K562 (cell line): Measurements from ENCODE around the gene DOCK1. TPM values are rescaled to one million over a fixed set of nuclear protein-coding genes. Genes with fewer than 3 reads are reported as not detected.

Experiments
- ATAC-seq: fragments of 200-7000 bp; cut with Tn5 transposase; 3 replicates; pipeline ENCODE4 v1.9.1; 2020; ENCODE audit warnings: moderate library complexity
- BruUV-seq: library from RNA; stranded (reverse); fragments of 400-500 nt; replicated peaks from 2 replicates; lab custom pipeline; 2021; lab: Mats Ljungman, UMichigan
- CTCF ChIA-PET: fragments of 300-600 bp; formaldehyde crosslinking; extraction: SDS; loops from one replicate; lab custom pipeline; 2021; ENCODE audit warnings: low intra/inter-chr PET ratio; lab: Yijun Ruan, JAX
- POLR2A ChIA-PET: fragments of 300-600, 350-650 bp; sonication (Branson Sonifier 250); formaldehyde crosslinking; extraction: SDS; loops from one replicate; lab custom pipeline; 2021; ENCODE audit warnings: antibody characterized with exemption, inconsistent platforms; lab: Yijun Ruan, JAX
- DNase-seq, 4 experiments: peaks; one replicate each; pipeline versions ENCODE4 v3.0.0 to v3.0.0-alpha.2; 2011 to 2018; ENCODE audit warnings: low spot score in 3 of 4, mixed read lengths in 3 of 4; ENCODE audit errors: extremely low read depth in 1 of 4
- FAIRE-seq: peaks from 2 replicates; lab custom pipeline; 2011; peaks lifted over from hg19 to GRCh38; lab: Jason Lieb, UNC
- H2AFZ ChIP-seq: 2 replicates; pipeline ENCODE4 v1.6.0; 2011; ENCODE audit warnings: low read depth, low read length, control low read depth, inconsistent platforms
- H3K27ac ChIP-seq: fragments of 200-600 bp; 3 replicates; pipeline ENCODE4 v1.8.0; 2011; ENCODE audit warnings: low read depth, mild to moderate bottlenecking, control low read depth, inconsistent platforms, low read length, moderate library complexity, mixed read lengths; ENCODE audit errors: extremely low read depth
- H3K27me3 ChIP-seq, 2 experiments: fragments of 300-600 bp in 1 of 2; 2 replicates in 1 of 2; 3 replicates in 1 of 2; pipeline versions ENCODE4 v1.6.0 to v1.8.0; 2011; ENCODE audit warnings: inconsistent platforms in 2 of 2, low read length in 2 of 2, mild to moderate bottlenecking in 1 of 2, mixed read lengths in 1 of 2, moderate library complexity in 1 of 2; ENCODE audit not compliant: control insufficient read depth in 2 of 2, insufficient read depth in 2 of 2
- H3K36me3 ChIP-seq: fragments of 300-600 bp; 3 replicates; pipeline ENCODE4 v1.8.0; 2011; ENCODE audit warnings: mild to moderate bottlenecking, low read length, inconsistent platforms; ENCODE audit not compliant: control insufficient read depth, insufficient read depth
- H3K4me1 ChIP-seq, 2 experiments: fragments of 200-600 bp in 1 of 2; replicated peaks in 1 of 2; 2 replicates in 1 of 2; 3 replicates in 1 of 2; pipeline versions ENCODE4 v1.5.1 to v1.8.0; 2011; ENCODE audit warnings: inconsistent platforms in 2 of 2, low read length in 2 of 2, mild to moderate bottlenecking in 1 of 2, mixed read lengths in 1 of 2, moderate library complexity in 1 of 2; ENCODE audit not compliant: control insufficient read depth in 2 of 2, insufficient read depth in 2 of 2
- H3K4me2 ChIP-seq: 2 replicates; pipeline ENCODE4 v1.6.1; 2011; ENCODE audit warnings: low read length, control low read depth, inconsistent platforms, mixed read lengths; ENCODE audit not compliant: insufficient read depth
- H3K4me3 ChIP-seq: fragments of 200-600 bp; sonication (generic), shearing (Covaris generic); 2 replicates; pipeline ENCODE4 v1.5.1; 2016; ENCODE audit warnings: control low read depth, inconsistent platforms
- H3K79me2 ChIP-seq: fragments of 200-600 bp; 3 replicates; pipeline ENCODE4 v1.8.0; 2011; ENCODE audit warnings: low read length, inconsistent platforms; ENCODE audit not compliant: control insufficient read depth, insufficient read depth
- H3K9ac ChIP-seq, 2 experiments: 2 replicates each; pipeline versions ENCODE4 v1.6.0 to v1.6.1; 2011; ENCODE audit warnings: low read depth in 2 of 2, low read length in 2 of 2, control low read depth in 1 of 2, inconsistent platforms in 1 of 2, mild to moderate bottlenecking in 1 of 2, mixed read lengths in 1 of 2; ENCODE audit not compliant: insufficient read depth in 1 of 2
- H3K9me1 ChIP-seq: one replicate; pipeline ENCODE4 v1.6.0; 2011; ENCODE audit warnings: inconsistent platforms, mild to moderate bottlenecking, low read length, moderate library complexity; ENCODE audit not compliant: control insufficient read depth, insufficient read depth
- H3K9me3 ChIP-seq: replicated peaks from 2 replicates; pipeline ENCODE4 v1.5.1; 2011; ENCODE audit warnings: low read depth, low read length, inconsistent platforms; ENCODE audit not compliant: control insufficient read depth, insufficient read depth
- H4K20me1 ChIP-seq: replicated peaks from 2 replicates; pipeline ENCODE4 v1.6.1; 2011; ENCODE audit warnings: low read length, inconsistent platforms, mixed read lengths; ENCODE audit not compliant: control insufficient read depth, insufficient read depth
- CCNT2 ChIP-seq: IDR thresholded peaks from 2 replicates; pipeline ENCODE4 v1.6.1; 2011; ENCODE audit warnings: borderline replicate concordance, low read depth, mild to moderate bottlenecking, moderate library complexity, mixed read lengths, low read length; ENCODE audit not compliant: insufficient read length; ENCODE audit errors: extremely low read depth
- FOXJ3 ChIP-seq: sonication (generic); formaldehyde crosslinking; IDR thresholded peaks from 2 replicates; pipeline ENCODE4 v1.4.0; 2020; ENCODE audit warnings: mild to moderate bottlenecking, missing genetic modification reagents
- HMGN3 ChIP-seq: IDR thresholded peaks from 2 replicates; pipeline ENCODE4 v1.6.1; 2011; ENCODE audit warnings: borderline replicate concordance, low read depth, mild to moderate bottlenecking, mixed read lengths, low read length; ENCODE audit not compliant: insufficient read length; ENCODE audit errors: extremely low read depth
- ILK ChIP-seq: fragments of 450-650 bp; IDR thresholded peaks from 2 replicates; pipeline ENCODE4 v1.6.1; 2016; ENCODE audit warnings: missing genetic modification characterization, low read depth, mild to moderate bottlenecking, missing compliant biosample characterization, moderate library complexity, borderline replicate concordance
- NR1H2 ChIP-seq: sonication (generic); formaldehyde crosslinking; IDR thresholded peaks from 2 replicates; pipeline ENCODE4 v1.4.0; 2020; ENCODE audit warnings: mild to moderate bottlenecking, missing genetic modification reagents
- POLR2AphosphoS5 ChIP-seq: IDR thresholded peaks from 2 replicates; pipeline ENCODE4 v1.6.1; 2011; ENCODE audit warnings: mild to moderate bottlenecking, low read depth, low read length, moderate library complexity; ENCODE audit not compliant: control insufficient read depth, insufficient read depth
- RHOXF2B ChIP-seq: fragments of 250-450 bp; sonication (Bioruptor Pico); conservative IDR thresholded peaks from 2 replicates; pipeline ENCODE4 v1.5.1; 2021
- ZFX ChIP-seq: sonication (generic); formaldehyde crosslinking; IDR thresholded peaks from 2 replicates; pipeline ENCODE4 v1.8.0; 2022; ENCODE audit warnings: mild to moderate bottlenecking, missing genetic modification reagents, moderate library complexity
- ZNF311 ChIP-seq: fragments of 250-450 bp; sonication (Bioruptor Pico); IDR thresholded peaks from 2 replicates; pipeline ENCODE4 v1.4.0; 2020; ENCODE audit warnings: mild to moderate bottlenecking, moderate library complexity
- ZNF699 ChIP-seq: fragments of 250-450 bp; sonication (Bioruptor Pico); IDR thresholded peaks from 2 replicates; pipeline ENCODE4 v1.8.0; 2021; ENCODE audit warnings: mild to moderate bottlenecking, moderate library complexity; ENCODE audit not compliant: insufficient replicate concordance
- ZNF75A ChIP-seq: fragments of 450-650 bp; formaldehyde crosslinking; IDR thresholded peaks from 2 replicates; pipeline ENCODE4 v1.4.0; 2020; ENCODE audit warnings: mild to moderate bottlenecking
- WGBS: fragments of 100-300 bp; shearing (Covaris generic); methylation state at CpG from one replicate; pipeline ENCODE4 v1.1.6; 2016; ENCODE audit warnings: low coverage, mixed read lengths; ENCODE audit not compliant: insufficient coverage; ENCODE audit errors: missing lambda C conversion rate; 5-methylcytosine and 5-hydroxymethylcytosine counted together
- in situ Hi-C: fragments of 300-500 bp; cut with MboI; formaldehyde crosslinking; loops from 4 replicates; pipeline ENCODE4 v1.15.0; 2018; ENCODE audit warnings: inconsistent platforms, mixed read lengths
- intact Hi-C: fragments of 100-400 bp; cut with micrococcal nuclease; formaldehyde crosslinking; loops from 2 replicates; pipeline ENCODE4 v1.14.2; 2022
- polyA plus RNA-seq, 8 experiments: library from polyadenylated mRNA; depleted of rRNA in 4 of 8; stranded (reverse) in 5 of 8; unstranded in 3 of 8; fragments of >200 nt; fragmentation: Nextera tagmentation in 2 of 8; fragmentation: Illumina TruSeq in 1 of 8; extraction: Ambion mirVana in 2 of 8; extraction: Trizol in 1 of 8; gene quantifications; 2 replicates each; pipeline versions ENCODE4 v1.2.1 to v1.2.3, GENCODE V29; 2011 to 2014; ENCODE audit warnings: inconsistent platforms in 1 of 8, missing spikeins in 1 of 8
- total RNA-seq, 7 experiments: library from RNA; depleted of rRNA in 6 of 7; stranded (reverse); fragments of >200 nt in 6 of 7; fragmentation: Illumina TruSeq in 2 of 7; extraction: Trizol in 2 of 7; gene quantifications; 2 replicates each; pipeline versions ENCODE4 v1.2.1 to v1.2.3, GENCODE V29; 2011 to 2021; ENCODE audit warnings: low replicate concordance in 1 of 7
- TF ChIP-seq, protein P1 (sequence below), 2 experiments: fragments of 450-650 bp; IDR thresholded peaks; 2 replicates each; pipeline ENCODE4 v1.6.1; 2016; ENCODE audit warnings: mild to moderate bottlenecking in 2 of 2, borderline replicate concordance in 1 of 2, low read depth in 1 of 2, moderate library complexity in 1 of 2
- TF ChIP-seq, protein P2 (sequence below): sonication (generic); formaldehyde crosslinking; IDR thresholded peaks from 2 replicates; pipeline ENCODE4 v1.4.0; 2020; ENCODE audit warnings: mild to moderate bottlenecking, missing genetic modification reagents

DOCK1 gene
- total and polyA plus RNA-seq, 9 of the 15 experiments (the other 6 are each of a cell fraction or from before 2014, with no cell fraction given) = 0.31 TPM; not detected in 8

DNA sequence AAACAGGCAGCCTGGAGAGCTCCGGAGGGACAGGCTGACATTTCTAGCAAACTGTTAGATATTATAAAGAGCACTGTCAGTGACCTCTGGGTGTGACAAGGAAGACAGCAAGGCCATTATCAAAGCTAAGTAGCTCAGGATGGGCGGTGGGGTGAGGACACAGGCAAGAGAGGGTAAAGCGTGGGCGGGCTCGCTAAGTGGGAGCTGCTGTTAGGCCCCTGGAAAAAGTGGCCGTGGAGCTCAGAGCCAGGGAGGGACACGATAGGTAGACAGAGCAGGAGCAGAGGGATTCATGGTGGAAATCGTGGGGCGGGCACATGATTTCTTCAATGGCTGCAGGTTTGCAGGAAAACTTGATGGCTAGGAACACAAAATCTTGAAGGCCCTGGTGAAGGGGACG is 592.5 kb downstream of the DOCK1 start:
- no peak overlapping the region for H3K4me2 ChIP-seq
- intact Hi-C loops = no loop called here
- no peaks in the 10 kb centered on the region for H3K79me2 ChIP-seq
- CTCF ChIA-PET = no interaction called here
- H3K27me3 ChIP-seq = no peaks in the 10 kb centered on the region
- no peak for FAIRE-seq
- H3K4me1 ChIP-seq = no peaks in the 10 kb centered on the region
- in situ Hi-C loops = no loop called here
- WGBS = 3% methylated on average over 9 of the region's 10 CpGs
- no peak overlapping the region for H2AFZ ChIP-seq
- POLR2A ChIA-PET = no interaction called here
- no peak overlapping the region for H3K9ac ChIP-seq
- no peak for DNase-seq
- H4K20me1 ChIP-seq = no peaks in the 10 kb centered on the region
- no peak for ATAC-seq
- H3K9me1 ChIP-seq = no peaks in the 10 kb centered on the region
- no peak overlapping the region for H3K27ac ChIP-seq
- no peak overlapping the region for H3K4me3 ChIP-seq
- no peaks in the 10 kb centered on the region for H3K9me3 ChIP-seq
- no peaks in the 10 kb centered on the region for H3K36me3 ChIP-seq
- no TSS peak for BruUV-seq
- TF ChIP-seq NR1H2 (CRISPR knock-in tag) = no peak
- no peak for TF ChIP-seq FOXJ3 (CRISPR knock-in tag)
- TF ChIP-seq RHOXF2B (CRISPR knock-in tag) = no peak
- TF ChIP-seq POLR2AphosphoS5 = no peak
- no peak for TF ChIP-seq HMGN3
- no peak for TF ChIP-seq ILK (tag)
- TF ChIP-seq ZNF699 = no peak
- no peak for TF ChIP-seq CCNT2
- TF ChIP-seq, protein P1, sequence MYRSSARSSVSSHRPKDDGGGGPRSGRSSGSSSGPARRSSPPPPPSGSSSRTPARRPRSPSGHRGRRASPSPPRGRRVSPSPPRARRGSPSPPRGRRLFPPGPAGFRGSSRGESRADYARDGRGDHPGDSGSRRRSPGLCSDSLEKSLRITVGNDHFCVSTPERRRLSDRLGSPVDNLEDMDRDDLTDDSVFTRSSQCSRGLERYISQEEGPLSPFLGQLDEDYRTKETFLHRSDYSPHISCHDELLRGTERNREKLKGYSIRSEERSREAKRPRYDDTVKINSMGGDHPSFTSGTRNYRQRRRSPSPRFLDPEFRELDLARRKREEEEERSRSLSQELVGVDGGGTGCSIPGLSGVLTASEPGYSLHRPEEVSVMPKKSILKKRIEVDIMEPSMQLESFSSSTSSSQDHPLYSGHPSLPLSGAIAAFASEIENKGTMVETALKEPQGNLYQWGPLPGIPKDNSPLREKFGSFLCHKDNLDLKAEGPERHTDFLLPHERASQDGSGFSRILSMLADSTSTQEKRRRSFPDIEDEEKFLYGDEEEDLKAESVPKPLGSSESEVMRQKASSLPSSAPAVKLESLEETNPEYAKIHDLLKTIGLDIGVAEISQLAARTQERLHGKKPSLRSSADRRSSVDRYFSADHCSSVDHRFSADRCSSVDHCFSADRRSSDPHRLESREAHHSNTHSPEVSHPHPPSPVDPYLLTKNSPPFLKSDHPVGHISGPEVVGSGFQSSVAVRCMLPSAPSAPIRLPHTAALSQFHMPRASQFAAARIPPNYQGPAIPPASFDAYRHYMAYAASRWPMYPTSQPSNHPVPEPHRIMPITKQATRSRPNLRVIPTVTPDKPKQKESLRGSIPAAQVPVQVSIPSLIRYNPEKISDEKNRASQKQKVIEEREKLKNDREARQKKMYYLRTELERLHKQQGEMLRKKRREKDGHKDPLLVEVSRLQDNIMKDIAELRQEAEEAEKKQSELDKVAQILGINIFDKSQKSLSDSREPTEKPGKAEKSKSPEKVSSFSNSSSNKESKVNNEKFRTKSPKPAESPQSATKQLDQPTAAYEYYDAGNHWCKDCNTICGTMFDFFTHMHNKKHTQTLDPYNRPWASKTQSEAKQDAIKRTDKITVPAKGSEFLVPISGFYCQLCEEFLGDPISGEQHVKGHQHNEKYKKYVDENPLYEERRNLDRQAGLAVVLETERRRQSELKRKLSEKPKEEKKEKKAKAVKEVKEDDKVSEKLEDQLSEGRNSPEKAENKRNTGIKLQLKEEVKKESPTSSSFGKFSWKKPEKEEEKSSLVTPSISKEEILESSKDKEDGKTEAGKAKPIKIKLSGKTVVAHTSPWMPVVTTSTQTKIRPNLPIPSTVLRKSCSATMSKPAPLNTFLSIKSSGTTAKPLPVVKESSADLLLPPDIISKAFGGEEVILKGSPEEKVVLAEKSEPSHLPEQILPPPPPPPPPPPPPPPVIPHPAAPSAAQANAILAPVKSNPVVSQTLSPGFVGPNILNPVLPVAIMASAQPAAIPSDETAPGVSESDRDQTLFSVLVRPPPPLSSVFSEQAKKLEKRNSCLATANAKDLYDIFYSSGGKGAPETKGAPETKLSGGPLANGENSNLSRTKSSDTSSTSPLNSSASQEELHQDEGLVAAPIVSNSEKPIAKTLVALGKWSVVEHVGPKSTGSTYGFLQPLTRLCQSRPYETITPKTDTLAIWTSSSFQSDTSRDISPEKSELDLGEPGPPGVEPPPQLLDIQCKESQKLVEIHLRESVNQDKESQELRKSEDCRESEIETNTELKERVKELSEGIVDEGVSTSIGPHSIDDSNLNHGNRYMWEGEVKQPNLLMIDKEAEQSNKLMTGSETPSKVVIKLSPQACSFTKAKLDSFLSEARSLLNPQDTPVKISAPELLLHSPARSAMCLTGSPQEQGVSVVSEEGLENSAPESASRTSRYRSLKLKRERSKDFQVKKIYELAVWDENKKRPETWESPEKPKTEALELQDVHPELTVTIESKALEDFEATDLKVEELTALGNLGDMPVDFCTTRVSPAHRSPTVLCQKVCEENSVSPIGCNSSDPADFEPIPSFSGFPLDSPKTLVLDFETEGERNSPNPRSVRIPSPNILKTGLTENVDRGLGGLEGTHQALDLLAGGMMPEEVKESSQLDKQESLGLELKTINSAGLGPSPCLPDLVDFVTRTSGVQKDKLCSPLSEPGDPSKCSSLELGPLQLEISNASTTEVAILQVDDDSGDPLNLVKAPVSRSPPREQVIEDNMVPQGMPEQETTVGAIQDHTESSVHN (IDR thresholded peaks at IDR 0.05; ENCODE audit: borderline replicate concordance in 1 of 2, low read depth in 1 of 2) = no peak
- TF ChIP-seq ZNF311 (CRISPR knock-in tag) = no peak
- TF ChIP-seq, protein P2, sequence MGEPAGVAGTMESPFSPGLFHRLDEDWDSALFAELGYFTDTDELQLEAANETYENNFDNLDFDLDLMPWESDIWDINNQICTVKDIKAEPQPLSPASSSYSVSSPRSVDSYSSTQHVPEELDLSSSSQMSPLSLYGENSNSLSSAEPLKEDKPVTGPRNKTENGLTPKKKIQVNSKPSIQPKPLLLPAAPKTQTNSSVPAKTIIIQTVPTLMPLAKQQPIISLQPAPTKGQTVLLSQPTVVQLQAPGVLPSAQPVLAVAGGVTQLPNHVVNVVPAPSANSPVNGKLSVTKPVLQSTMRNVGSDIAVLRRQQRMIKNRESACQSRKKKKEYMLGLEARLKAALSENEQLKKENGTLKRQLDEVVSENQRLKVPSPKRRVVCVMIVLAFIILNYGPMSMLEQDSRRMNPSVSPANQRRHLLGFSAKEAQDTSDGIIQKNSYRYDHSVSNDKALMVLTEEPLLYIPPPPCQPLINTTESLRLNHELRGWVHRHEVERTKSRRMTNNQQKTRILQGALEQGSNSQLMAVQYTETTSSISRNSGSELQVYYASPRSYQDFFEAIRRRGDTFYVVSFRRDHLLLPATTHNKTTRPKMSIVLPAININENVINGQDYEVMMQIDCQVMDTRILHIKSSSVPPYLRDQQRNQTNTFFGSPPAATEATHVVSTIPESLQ = no peak
- TF ChIP-seq ZFX (CRISPR knock-in tag) = no peak
- no peak for TF ChIP-seq ZNF75A (CRISPR knock-in tag)
